Stimulated activated naive CD8-positive, alpha-beta T cell treated with anti-CD3 and anti-CD28 coated beads, Interleukin-15, amount 100 ng/mL, for 72 hours (primary cell): ENCODE data around the gene MSTO1.
"Not testable (repeated sequence)": the region's sequence is repeated elsewhere in the genome, so short reads cannot be mapped to it uniquely, and the experiment has no call there.

Experiments
- ATAC-seq: fragments of 150-1000 bp; cut with Tn5 transposase; 2 replicates; pipeline ENCODE4 v1.10.0; 2021; ENCODE audit warnings: mild to moderate bottlenecking, moderate library complexity
- DNase-seq, 2 donors: peaks; one replicate each; pipeline ENCODE4 v3.0.0; 2021 to 2022
- H3K27ac Mint-ChIP-seq, 2 donors: one replicate each; pipeline ENCODE4 v1.8.0; 2022; ENCODE audit warnings: mild to moderate bottlenecking in 2 of 2, mixed read lengths in 2 of 2, moderate library complexity in 2 of 2
- H3K27me3 Mint-ChIP-seq: one replicate; pipeline ENCODE4 v1.8.0; 2022; ENCODE audit warnings: mixed read lengths
- H3K4me1 Mint-ChIP-seq: one replicate; pipeline ENCODE4 v1.8.0; 2022; ENCODE audit warnings: mild to moderate bottlenecking, mixed read lengths
- H3K4me3 Mint-ChIP-seq, 2 donors: one replicate each; pipeline ENCODE4 v1.8.0; 2022; ENCODE audit warnings: mild to moderate bottlenecking in 2 of 2, mixed read lengths in 2 of 2, moderate library complexity in 1 of 2
- H3K9me3 Mint-ChIP-seq, 2 donors: one replicate each; pipeline ENCODE4 v1.8.0; 2022; ENCODE audit warnings: mixed read lengths in 2 of 2

The MSTO1 gene

DNA sequence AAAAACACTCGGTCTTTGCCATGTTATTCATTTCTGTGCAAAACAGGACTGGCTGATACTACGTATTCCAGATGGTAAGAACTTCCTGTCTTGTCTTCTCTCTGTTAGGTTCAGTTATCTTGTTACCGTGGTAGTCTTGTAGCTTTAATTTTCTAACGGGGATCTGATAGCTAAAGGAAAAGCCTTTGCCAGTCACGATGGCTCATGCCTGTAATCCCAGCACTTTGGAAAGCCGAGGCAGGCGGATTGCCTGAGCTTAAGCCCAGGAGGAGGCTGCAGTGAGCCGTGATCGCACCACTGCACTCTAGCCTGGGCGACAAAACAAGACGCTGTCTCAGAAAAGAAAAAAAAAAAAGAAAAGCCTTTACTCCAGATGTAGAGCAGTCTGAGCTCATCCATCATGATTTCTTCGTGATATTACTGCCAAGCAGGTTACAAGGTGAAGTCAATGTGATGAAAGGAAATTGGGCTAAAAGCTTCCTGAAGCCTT lies 11.1 kb upstream of the MSTO1 start:
- peak; percentile 66 for ATAC-seq
- H3K4me1 Mint-ChIP-seq, result peaks cover 13% of the 10 kb centered on the region
- H3K27me3 Mint-ChIP-seq, result no peaks in the 10 kb centered on the region

DNA sequence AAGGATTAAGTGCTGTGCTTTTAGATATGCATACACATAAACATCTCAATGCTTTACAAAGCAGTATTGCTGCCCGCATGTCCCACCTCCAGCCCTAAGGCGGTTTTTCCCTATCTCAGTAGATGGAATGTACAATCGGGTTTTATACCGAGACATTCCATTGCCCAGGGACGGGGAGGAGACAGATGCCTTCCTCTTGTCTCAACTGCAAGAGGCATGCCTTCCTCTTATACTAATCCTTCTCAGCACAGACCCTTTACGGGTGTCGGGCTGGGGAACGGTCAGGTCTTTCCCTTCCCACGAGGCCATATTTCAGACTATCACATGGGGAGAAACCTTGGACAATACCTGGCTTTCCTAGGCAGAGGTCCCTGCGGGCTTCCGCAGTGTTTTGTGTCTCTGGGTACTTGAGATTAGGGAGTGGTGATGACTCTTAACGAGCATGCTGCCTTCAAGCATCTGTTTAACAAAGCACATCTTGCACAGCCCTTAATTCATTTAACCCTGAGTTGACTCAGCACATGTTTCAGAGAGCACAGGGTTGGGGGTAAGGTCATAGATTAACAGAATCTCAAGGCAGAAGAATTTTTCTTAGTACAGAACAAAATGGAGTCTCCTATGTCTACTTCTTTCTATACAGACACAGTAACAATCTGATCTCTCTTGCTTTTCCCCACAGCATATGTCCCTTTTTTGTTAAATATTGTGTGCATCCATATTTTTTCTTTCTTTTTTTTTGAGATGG lies 10.0 kb upstream of the MSTO1 start:
- not testable (repeated sequence) for DNase-seq, ATAC-seq, H3K27me3 Mint-ChIP-seq, H3K9me3 Mint-ChIP-seq, H3K4me3 Mint-ChIP-seq
- peaks cover 13% of the 10 kb centered on the region for H3K4me1 Mint-ChIP-seq
- peak overlapping the region in 1 of 2 donors; percentile 33 for H3K27ac Mint-ChIP-seq

More for the DNA sequence above, 11.1 kb upstream of the MSTO1 start:
- Mint-ChIP-seq H3K9me3 (no peaks in the 10 kb centered on the region), H3K4me3 (peak overlapping the region; percentile 67 to 77), H3K27ac (peak overlapping the region; percentile 55 to 71)
- no peak for DNase-seq

DNA sequence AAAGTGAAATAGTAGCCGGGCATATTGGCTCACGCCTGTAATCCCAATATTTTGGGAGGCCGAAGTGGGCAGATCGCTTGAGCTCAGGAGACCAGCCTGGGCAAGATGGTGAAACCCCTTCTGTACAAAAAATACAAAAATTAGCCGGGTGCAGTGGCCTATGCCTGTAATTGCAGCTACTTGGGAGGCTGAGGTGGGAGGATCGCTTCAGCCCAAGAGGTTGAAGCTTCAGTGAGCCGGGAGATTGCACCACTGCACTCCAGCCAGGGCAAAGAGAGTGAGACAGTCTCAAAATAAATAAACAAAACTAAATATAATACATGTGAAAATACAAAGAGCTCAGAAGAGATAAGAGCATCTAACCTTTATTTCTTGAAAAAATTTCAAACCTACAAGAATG lies 2.3 kb upstream of the MSTO1 start:
- H3K9me3 Mint-ChIP-seq, result no peaks in the 10 kb centered on the region
- no peak overlapping the region for H3K4me3 Mint-ChIP-seq
- ATAC-seq (no peak), DNase-seq (no peak)
- H3K4me1 Mint-ChIP-seq, result peaks cover 7% of the 10 kb centered on the region
- peak overlapping the region in 1 of 2 donors; percentile 5 for H3K27ac Mint-ChIP-seq
- H3K27me3 Mint-ChIP-seq, result no peaks in the 10 kb centered on the region

DNA sequence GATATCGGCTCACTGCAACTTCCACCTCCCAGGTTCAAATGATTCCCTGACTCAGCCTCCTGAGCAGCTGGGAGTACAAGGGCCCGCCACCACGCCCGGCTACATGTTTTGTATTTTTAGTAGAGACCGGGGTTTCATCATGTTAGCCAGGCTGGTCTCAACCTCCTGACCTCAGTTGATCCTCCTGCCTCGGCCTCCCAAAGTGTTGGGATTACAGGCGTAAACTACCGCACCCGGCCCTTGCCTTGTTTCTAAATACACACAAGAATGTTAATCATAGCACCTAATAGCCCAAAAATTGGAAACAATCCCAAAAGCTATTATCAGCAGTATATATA lies 1.2 kb upstream of the MSTO1 start:
- peaks cover 10% of the 10 kb centered on the region for H3K4me1 Mint-ChIP-seq
- H3K27me3 Mint-ChIP-seq, result no peaks in the 10 kb centered on the region
- no peaks in the 10 kb centered on the region for H3K9me3 Mint-ChIP-seq
- peak overlapping the region; percentile 10 to 37 for H3K4me3 Mint-ChIP-seq
- DNase-seq (no peak), ATAC-seq (no peak)
- no peak overlapping the region for H3K27ac Mint-ChIP-seq

DNA sequence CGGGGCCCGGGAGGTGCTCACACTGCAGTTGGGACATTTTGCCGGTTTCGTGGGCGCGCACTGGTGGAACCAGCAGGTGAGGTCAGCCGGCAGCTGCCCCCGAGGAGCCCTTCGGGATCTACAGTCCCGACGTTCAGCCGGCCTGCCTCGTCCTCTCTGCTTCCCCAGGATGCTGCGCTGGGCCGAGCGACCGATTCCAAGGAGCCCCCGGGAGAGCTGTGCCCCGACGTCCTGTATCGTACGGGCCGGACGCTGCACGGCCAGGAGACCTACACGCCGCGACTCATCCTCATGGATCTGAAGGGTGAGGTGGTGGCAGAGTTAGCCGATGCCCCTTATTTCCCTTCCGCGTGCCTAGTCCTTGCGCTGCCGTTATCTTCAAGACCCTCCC lies 234 bp downstream of the MSTO1 start:
- not testable (repeated sequence) for DNase-seq, H3K9me3 Mint-ChIP-seq, H3K27me3 Mint-ChIP-seq
- ATAC-seq, result peak; percentile 45
- Mint-ChIP-seq H3K4me1 (peaks cover 16% of the 10 kb centered on the region), H3K4me3 (peak overlapping the region; percentile 65 to 85), H3K27ac (peak overlapping the region in 1 of 2 donors; percentile 72)

DNA sequence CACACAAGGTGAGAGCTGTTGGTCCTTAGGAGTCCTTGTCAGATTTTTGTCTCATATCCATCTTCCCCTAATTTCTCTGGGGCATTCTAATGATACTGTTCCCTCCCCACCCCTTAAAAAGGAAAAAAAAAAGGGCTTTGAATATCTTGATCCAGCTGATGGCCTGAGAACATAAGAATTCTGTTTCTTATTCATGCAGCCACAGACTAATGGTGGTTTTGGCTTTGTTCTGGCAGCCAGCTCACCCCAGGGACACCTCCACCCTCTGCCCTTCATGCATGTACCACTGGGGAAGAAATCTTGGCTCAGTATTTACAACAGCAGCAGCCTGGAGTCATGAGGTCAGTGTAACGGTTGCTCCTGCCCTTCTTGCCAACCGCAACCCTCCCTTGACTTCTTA lies 3.2 kb downstream of the MSTO1 start:
- H3K4me1 Mint-ChIP-seq, result peaks cover 27% of the 10 kb centered on the region
- DNase-seq, H3K27ac Mint-ChIP-seq, H3K9me3 Mint-ChIP-seq, H3K27me3 Mint-ChIP-seq, H3K4me3 Mint-ChIP-seq, ATAC-seq: not testable (repeated sequence)

DNA sequence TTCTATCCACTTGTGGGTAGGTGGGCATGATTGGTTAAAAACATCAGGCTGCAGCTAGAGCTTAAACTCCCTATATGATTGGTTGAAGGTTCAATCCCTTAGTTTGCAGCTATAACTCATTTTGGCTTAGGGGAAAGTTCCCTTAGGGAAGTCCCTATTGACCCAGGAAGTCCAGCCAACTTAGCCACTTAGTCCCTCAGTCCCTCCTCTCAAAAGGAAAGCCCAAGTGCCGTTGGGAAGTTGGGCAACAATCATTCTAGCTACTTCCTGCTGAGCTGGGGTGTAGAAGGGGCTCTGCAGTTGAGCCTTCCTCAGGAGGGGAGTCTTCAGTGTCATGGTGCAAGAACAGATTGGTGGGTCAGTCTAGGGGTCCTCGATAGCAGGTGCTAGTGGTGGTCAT lies 12.2 kb downstream of the MSTO1 start:
- H3K4me1 Mint-ChIP-seq, result no peaks in the 10 kb centered on the region
- no peaks in the 10 kb centered on the region for H3K9me3 Mint-ChIP-seq
- H3K27ac Mint-ChIP-seq, result peak overlapping the region in 1 of 2 donors; percentile 81
- H3K27me3 Mint-ChIP-seq, result no peaks in the 10 kb centered on the region
- no peak for ATAC-seq
- no peak overlapping the region for H3K4me3 Mint-ChIP-seq
- no peak for DNase-seq

DNA sequence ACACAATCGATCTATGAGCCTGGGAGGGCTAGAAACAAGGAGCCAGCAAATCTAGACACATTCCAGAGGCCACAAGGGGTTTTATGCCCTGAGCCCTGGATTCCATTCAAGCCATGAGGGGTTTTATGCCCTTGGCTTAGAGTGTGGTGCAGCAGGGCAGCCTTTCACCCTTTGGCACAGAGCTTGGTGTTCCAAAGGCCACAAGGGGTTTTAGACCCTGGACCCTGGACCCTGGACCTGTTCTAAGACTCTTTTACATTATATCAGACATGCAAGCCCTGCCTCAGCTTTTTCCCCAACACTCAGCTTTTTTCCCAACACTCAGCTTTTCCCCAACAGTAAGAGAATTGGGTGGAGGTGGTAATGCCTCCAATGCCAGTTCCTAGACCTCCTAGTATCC lies 13.3 kb downstream of the MSTO1 start:
- Mint-ChIP-seq H3K4me3 (no peak overlapping the region), H3K4me1 (no peaks in the 10 kb centered on the region), H3K9me3 (no peaks in the 10 kb centered on the region), H3K27ac (no peak overlapping the region), H3K27me3 (no peaks in the 10 kb centered on the region)
- ATAC-seq (no peak), DNase-seq (no peak)

DNA sequence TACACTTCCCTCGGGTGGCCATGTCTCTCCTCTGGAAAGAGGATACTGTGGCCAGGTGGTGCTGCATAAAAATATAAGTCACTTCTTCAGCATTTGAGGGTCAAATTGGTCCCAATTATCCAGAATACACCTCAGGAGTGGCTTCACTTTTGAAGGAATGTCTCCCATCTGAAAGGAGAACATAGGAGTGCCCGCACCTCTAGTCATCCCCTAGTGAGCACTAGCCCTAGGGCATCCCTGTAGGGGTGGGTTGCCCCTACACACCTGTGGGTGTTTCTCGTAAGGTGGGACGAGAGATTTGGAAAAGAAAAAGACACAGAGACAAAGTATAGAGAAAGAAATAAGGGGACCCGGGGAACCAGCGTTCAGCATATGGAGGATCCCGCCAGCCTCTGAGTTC lies 16.4 kb downstream of the MSTO1 start:
- DNase-seq, H3K4me1 Mint-ChIP-seq, H3K27me3 Mint-ChIP-seq, H3K9me3 Mint-ChIP-seq, H3K27ac Mint-ChIP-seq, ATAC-seq, H3K4me3 Mint-ChIP-seq: not testable (repeated sequence)

DNA sequence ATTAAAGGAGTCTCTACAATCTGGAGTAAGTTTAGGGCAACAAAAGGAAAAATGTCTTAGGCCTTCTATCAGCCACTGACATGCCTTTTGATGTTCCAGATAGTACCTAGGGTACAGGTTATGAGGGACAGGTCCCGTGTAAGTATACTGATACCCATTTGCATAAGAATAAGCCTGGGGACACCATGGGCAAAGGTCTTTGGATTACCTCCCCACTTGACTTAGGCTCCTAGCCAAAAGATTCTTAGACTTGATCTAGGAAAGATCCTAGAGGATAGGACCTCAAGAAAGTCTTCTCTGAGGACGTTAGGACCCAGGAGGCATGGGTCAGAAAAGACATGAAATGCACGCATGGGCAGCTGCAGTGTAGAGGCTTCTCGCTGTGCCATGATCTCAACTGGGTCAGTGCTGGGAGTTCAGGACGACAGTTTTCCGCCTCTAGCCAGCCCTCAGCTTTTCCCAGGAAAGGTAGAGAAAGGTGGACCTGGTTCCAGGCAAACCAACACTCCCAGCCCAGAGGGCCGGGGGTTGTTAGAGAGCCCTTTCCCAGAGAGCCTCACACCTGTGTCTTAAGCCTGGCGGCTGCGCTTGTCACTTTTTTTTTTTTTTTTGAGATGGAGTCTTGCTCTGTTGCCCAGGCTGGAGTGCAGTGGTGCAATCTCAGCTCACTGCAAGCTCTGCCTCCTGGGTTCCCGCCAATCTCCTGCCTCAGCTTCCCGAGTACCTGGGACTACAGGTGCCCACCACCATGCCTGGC lies 26.6 kb downstream of the MSTO1 start:
- DNase-seq, result no peak
- peak; percentile 15 for ATAC-seq
- H3K4me3 Mint-ChIP-seq, result peak overlapping the region; percentile 84 to 96
- no peaks in the 10 kb centered on the region for H3K27me3 Mint-ChIP-seq
- H3K4me1 Mint-ChIP-seq, result peaks cover 29% of the 10 kb centered on the region
- H3K27ac Mint-ChIP-seq, result peak overlapping the region; percentile 95 to 99
- H3K9me3 Mint-ChIP-seq, result peaks cover under 1 to 2% of the 10 kb centered on the region in 2 donors

DNA sequence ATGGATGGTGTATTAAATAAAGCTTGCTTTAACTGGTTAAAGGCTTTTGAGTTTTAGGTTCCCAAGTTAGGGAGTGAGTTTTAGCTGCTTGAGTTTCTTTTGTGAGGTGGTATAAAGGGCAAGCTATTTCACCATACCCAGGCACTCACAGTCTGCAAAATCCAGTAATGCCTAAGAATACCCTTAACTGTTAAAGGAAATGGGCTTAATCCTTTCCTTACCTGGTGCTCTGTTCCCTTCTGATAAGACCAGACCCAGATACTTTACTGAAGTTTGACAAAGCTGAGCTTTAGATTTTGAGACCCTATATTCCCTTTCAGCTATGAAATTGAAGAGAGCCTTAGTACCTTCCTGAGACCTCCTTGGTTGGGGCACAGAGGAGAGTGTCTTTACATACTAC lies 30.3 kb downstream of the MSTO1 start:
- no peak overlapping the region for H3K27ac Mint-ChIP-seq
- ATAC-seq, result no peak
- no peak for DNase-seq
- H3K9me3 Mint-ChIP-seq, result peaks cover 11 to 20% of the 10 kb centered on the region in 2 donors
- peaks cover 29% of the 10 kb centered on the region for H3K4me1 Mint-ChIP-seq
- H3K27me3 Mint-ChIP-seq, result no peaks in the 10 kb centered on the region
- no peak overlapping the region for H3K4me3 Mint-ChIP-seq

DNA sequence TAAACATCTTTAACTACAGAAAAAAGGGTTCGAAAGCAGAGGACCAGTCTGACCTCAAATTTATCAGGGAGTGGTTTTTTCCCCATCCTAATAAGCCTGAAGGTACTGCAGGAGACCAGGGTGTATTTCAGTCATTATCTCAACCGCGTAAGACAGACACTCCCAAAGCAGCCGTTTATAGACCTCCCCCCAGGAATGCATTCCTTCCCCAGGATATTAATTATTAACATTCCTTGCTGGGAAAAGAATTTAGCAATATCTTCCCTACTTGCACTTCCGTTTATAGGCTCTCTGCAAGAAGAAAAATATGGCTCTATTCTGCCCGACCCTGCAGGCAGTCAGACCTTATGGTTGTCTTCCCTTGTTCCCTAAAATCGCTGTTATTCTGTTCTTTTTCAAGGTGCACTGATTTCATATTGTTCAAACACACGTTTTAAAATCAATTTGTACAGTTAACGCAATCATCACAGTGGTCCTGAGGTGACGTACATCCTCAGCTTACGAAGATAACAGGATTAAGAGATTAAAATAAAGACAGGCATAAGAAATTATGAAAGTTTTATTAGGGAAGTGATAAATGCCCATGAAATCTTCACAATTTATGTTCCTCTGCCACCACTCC lies 32.7 kb downstream of the MSTO1 start:
- not testable (repeated sequence) for H3K4me3 Mint-ChIP-seq, ATAC-seq, DNase-seq, H3K4me1 Mint-ChIP-seq, H3K27me3 Mint-ChIP-seq, H3K27ac Mint-ChIP-seq
- H3K9me3 Mint-ChIP-seq, result peaks cover 11 to 20% of the 10 kb centered on the region in 2 donors

DNA sequence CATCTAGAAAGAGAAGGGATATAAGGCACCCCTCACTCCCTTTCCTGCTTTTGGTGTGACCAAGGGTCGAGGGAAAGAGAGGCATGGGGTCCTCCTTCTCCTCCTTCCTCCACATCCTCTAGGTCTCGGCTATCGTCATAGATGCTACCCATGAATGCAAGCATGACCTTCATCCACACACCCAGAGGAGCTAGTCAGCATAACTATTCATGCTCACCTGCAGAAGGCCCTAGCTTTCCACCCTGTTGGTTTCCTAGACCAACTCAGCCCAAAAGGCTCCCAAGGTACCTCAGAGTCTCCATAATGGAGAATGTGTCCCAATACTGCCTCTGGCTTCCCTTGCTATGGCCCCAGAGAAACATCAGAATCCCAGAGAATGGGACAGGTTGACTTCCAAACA lies 33.2 kb downstream of the MSTO1 start:
- DNase-seq, result no peak
- Mint-ChIP-seq H3K27ac (no peak overlapping the region), H3K4me3 (no peak overlapping the region), H3K9me3 (peaks cover 11 to 20% of the 10 kb centered on the region in 2 donors), H3K4me1 (peaks cover 3% of the 10 kb centered on the region), H3K27me3 (no peaks in the 10 kb centered on the region)
- no peak for ATAC-seq

DNA sequence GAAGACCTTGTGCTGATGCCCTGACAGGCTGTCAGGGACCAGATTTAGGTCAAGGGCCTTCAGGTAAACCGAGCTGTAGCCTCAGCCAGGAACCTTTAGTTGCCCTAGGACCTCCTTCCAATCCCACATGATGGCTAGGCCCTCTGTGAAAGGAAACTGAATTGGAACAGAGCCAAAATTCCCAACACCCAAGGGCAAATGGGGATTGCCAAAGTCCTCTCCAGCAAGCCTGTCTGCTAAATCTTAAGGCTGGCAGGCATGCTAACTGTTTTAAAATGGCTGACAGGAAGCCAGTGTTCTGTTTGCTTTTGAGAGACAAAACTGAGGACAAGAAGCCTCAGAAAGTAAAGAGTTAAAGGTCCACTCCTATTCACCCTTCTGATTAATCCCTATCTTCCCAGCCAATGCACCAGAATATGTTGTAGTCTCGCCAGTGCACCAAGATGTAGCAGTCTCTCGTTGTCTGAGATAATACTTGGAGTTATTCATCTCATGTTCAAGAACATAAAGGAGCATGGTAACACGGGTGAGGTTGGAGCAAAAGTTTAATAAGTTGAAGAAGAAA lies 35.1 kb downstream of the MSTO1 start:
- Mint-ChIP-seq H3K27ac (no peak overlapping the region), H3K9me3 (peaks cover 11 to 20% of the 10 kb centered on the region in 2 donors)
- DNase-seq, result no peak

DNA sequence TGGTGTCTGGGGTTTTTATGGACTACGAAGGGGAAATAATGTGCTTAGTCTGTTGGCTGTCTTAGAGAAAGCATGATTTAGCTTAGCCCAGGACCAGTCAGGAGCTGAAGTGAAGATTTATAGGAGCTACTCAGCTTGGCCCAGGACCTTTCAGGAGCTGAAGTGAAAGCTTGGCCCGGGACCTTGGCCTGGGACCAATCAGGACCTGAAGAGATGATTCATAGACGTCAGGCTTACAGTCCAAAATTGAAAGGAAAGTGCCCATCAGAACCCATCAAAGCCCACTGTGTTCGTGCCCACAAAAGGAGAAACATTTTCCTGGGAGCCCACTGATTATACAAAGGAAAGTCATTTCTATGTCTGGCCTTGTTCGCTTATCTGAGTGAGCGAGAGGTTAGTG lies 35.6 kb downstream of the MSTO1 start:
- Mint-ChIP-seq H3K4me1 (peaks cover 6% of the 10 kb centered on the region), H3K27me3 (no peaks in the 10 kb centered on the region), H3K9me3 (peaks cover 11 to 20% of the 10 kb centered on the region in 2 donors), H3K4me3 (no peak overlapping the region), H3K27ac (no peak overlapping the region)
- ATAC-seq (no peak), DNase-seq (no peak)

More for the DNA sequence above, 35.1 kb downstream of the MSTO1 start:
- Mint-ChIP-seq H3K27me3 (no peaks in the 10 kb centered on the region), H3K4me1 (peaks cover 6% of the 10 kb centered on the region), H3K4me3 (no peak overlapping the region)
- ATAC-seq, result no peak
